Ovary (tissue), 3 donors: Measurements from ENCODE around the gene CCNE1.

ENCODE experiments used
- EP300 ChIP-seq: sonication (generic); formaldehyde crosslinking; IDR thresholded peaks from one replicate; pipeline ENCODE4 v1.6.1; 2017; ENCODE audit warnings: antibody characterized with exemption
- POLR2A ChIP-seq: fragments of 450-650 bp; IDR thresholded peaks from one replicate; pipeline ENCODE4 v1.6.1; 2017; ENCODE audit warnings: antibody characterized with exemption, mild to moderate bottlenecking, moderate library complexity
- TF ChIP-seq, protein P1 (sequence below), 3 donors: fragments of 450-650 bp in 2 of 3; fragments of 200-600 bp in 1 of 3; IDR thresholded peaks; one replicate each; pipeline versions ENCODE4 v1.5.1 to v1.8.0; 2016 to 2022; ENCODE audit warnings: antibody characterized with exemption in 3 of 3, mild to moderate bottlenecking in 1 of 3
- donor health status: DM: no; HTN: no; CAD: no.

DNA sequence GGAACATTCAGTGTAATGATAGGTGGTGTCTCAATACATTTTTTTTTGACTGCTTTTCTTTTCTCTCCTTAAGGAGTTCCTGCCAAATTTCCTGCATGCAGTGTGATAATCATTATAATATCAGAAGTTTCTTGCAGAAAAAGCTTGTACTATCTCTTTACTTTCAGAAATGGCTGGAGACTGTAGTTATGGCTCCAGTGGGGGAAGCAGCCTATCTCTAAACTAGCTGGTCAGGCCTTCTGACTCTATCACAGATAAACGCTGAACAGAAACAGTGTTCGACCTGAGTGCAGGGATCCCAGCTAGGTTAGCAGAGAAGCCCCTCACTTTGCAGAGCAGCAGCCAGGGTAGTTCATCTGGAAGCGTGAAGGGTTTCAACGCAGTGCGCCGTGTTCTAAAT lies 1.9 kb downstream of the CCNE1 start:
- TF ChIP-seq, protein P1, sequence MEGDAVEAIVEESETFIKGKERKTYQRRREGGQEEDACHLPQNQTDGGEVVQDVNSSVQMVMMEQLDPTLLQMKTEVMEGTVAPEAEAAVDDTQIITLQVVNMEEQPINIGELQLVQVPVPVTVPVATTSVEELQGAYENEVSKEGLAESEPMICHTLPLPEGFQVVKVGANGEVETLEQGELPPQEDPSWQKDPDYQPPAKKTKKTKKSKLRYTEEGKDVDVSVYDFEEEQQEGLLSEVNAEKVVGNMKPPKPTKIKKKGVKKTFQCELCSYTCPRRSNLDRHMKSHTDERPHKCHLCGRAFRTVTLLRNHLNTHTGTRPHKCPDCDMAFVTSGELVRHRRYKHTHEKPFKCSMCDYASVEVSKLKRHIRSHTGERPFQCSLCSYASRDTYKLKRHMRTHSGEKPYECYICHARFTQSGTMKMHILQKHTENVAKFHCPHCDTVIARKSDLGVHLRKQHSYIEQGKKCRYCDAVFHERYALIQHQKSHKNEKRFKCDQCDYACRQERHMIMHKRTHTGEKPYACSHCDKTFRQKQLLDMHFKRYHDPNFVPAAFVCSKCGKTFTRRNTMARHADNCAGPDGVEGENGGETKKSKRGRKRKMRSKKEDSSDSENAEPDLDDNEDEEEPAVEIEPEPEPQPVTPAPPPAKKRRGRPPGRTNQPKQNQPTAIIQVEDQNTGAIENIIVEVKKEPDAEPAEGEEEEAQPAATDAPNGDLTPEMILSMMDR (IDR thresholded peaks at IDR 0.05): no peak
- TF ChIP-seq EP300: no peak
- TF ChIP-seq POLR2A: no peak
